KBM-7 (cell line): ENCODE data around the gene TUBGCP6.
"Not testable (repeated sequence)": the region's sequence is repeated elsewhere in the genome, so short reads cannot be mapped to it uniquely, and the experiment has no call there.

Experiments used
- DNase-seq: peaks from one replicate; pipeline ENCODE4 v3.0.0-alpha.2; 2015
- in situ Hi-C: fragments of 300-500 bp; cut with MboI; formaldehyde crosslinking; loops from 2 replicates; pipeline ENCODE4 v1.14.3; 2020; ENCODE audit warnings: low sequenced_read_pairs, low pct_unique_long_range_greater_than_20kb, mixed read lengths

Gene TUBGCP6

DNA sequence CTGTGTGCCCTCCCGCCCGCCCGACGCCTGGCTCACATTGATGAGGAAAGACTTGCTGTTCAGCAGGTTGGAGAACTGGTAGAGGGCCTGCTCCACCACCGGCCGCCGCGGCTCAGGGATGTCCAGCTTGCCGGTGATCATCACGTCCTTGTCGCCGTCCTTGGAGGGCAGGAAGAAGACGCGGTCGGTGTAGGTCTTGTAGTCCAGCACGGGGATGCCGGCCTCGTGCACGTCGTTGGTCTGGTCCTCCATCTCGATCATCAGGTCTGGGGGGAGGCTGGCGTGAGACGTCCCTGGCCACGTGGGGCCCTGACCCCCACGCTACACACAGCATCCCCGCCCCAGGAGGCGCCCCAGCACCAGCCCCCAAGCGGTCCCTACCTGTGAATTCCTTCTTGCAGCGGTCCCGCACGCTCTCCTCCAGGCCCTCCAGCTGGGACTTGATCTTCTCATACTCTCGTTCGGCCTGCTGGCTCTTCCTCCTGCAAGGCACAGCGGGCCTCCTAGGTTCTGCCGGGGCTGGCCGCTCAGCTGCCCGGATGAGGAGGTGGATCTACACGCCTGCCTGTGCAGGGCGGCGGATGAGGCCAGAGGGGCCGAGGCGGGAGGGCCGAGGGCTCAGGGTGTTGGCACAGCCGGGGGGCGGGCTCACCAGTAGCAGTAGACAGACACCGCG lies 36.0 kb upstream of the TUBGCP6 start:
- in situ Hi-C loops: no loop called here
- DNase-seq: no peak

- DNase-seq: no peak
- in situ Hi-C loops: no loop called here
Observed at GRCh38 chr22:50280022-50280707, 35.3 kb upstream of the TUBGCP6 start.

- in situ Hi-C loops: loop anchor here (10.0 kb wide), 1 partner anchor 46 kb away; the partner anchor contains the start of gene DENND6B
- DNase-seq: no peak
Observed at GRCh38 chr22:50278956-50279619, 34.3 kb upstream of the TUBGCP6 start.

DNA sequence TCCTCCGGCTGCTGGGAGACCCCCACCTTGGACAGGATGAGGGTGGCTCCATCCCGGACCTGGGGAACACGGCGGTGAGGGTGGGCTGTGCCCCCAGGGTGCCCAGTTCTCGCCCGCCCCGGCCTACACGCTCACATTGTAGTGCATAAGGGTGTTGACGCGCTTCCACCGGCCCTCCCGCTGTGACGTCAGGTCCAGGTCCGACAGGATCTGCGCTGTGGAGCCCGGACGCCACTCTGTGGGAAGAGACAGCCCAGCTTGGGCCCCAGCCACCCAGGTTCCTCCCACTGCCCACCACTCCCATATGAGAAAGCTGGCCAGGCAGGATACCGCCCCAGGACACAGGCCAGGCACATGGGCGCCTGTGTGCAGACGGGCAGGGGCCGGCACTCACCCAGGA lies 33.6 kb upstream of the TUBGCP6 start:
- DNase-seq: no peak
- in situ Hi-C loops: loop anchor here (10.0 kb wide), 1 partner anchor 46 kb away; the partner anchor contains the start of gene DENND6B

GRCh38 chr22:50277761-50278160 lies 32.9 kb upstream of the TUBGCP6 start:
- in situ Hi-C loops: loop anchor here (10.0 kb wide), 1 partner anchor 47 kb away; the partner anchor contains the start of gene DENND6B
- no peak for DNase-seq

GRCh38 chr22:50276143-50276542 lies 31.3 kb upstream of the TUBGCP6 start:
- peak; percentile 53 for DNase-seq
- in situ Hi-C loops: loop anchor here (10.0 kb wide), 1 partner anchor 49 kb away; the partner anchor contains the start of gene DENND6B

DNA sequence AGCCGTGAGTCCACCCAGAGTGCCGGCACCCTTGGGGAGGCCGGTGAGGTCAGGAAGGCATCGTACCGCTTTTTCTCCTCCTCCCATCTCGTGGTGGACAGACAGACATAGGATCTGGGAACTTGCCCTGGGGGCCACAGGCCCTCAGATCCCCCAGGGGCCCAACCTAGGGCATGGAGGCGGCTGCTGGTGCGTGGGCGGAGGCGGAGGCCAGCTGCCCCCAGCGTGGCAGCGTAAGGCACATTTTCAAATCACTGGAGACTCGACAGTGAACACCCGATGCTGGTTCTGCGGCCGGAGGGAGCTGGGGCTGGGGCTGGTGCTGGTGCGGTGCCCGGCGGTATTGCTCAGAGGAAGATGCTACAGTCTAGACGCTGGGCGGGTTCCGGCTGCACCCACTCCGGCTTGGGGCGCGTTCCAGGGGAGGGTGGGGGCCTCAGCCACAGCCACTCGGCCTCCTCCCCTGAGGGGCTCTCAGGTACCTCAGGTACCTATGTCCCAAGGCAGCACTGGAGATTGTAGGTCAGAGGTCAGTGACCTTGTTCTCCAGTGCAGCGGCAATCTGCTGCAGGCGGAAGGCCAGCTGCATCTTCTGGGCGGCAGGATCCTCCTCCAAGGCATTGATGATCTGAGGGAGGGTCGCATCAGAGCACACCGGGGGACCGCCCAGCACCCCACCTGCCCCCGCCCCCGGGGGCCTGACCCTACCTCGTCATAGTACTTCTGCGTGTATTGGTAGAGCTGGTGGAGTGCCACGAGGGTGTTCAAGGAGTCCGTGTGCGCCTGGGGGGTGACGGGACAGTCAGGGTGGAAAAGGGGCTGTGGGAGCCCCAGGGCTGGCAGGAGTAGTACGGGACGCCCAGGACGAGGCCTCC lies 30.6 kb upstream of the TUBGCP6 start:
- DNase-seq: no peak
- in situ Hi-C loops: loop anchor here (10.0 kb wide), 1 partner anchor 49 kb away; the partner anchor contains the start of gene DENND6B

- DNase-seq: no peak
- in situ Hi-C loops: loop anchor here (10.0 kb wide), 1 partner anchor 50 kb away; the partner anchor contains the start of gene DENND6B
Observed at GRCh38 chr22:50274771-50275170, 29.9 kb upstream of the TUBGCP6 start.

- in situ Hi-C loops: loop anchor here (10.0 kb wide), 1 partner anchor 50 kb away; the partner anchor contains the start of gene DENND6B
- DNase-seq: peak; percentile 75
Observed at GRCh38 chr22:50274311-50274710, 29.5 kb upstream of the TUBGCP6 start.

DNA sequence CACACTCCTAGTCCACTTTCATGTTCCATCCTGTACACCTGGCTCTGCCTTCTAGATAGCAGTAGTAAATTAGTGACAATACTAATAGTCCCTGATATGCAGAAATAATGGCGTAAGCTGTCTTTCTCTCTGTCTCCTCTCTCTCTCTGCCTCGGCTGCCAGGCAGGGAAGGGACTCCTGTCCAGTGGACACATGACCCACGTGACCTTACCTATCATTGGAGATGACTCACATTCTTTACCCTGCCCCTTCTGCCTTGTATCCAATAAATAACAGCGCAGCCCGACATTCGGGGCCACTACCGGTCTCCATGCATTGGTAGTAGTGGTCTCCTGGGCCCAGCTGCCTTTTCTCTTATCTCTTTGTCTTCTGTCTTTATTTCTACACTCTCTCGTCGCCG lies 29.0 kb upstream of the TUBGCP6 start:
- in situ Hi-C loops: loop anchor here (10.0 kb wide), 1 partner anchor 51 kb away; the partner anchor contains the start of gene DENND6B
- DNase-seq: not testable (repeated sequence)

- in situ Hi-C loops: loop anchor here (10.0 kb wide), 1 partner anchor 51 kb away; the partner anchor contains the start of gene DENND6B
Observed at GRCh38 chr22:50273352-50273751, 28.5 kb upstream of the TUBGCP6 start.

DNA sequence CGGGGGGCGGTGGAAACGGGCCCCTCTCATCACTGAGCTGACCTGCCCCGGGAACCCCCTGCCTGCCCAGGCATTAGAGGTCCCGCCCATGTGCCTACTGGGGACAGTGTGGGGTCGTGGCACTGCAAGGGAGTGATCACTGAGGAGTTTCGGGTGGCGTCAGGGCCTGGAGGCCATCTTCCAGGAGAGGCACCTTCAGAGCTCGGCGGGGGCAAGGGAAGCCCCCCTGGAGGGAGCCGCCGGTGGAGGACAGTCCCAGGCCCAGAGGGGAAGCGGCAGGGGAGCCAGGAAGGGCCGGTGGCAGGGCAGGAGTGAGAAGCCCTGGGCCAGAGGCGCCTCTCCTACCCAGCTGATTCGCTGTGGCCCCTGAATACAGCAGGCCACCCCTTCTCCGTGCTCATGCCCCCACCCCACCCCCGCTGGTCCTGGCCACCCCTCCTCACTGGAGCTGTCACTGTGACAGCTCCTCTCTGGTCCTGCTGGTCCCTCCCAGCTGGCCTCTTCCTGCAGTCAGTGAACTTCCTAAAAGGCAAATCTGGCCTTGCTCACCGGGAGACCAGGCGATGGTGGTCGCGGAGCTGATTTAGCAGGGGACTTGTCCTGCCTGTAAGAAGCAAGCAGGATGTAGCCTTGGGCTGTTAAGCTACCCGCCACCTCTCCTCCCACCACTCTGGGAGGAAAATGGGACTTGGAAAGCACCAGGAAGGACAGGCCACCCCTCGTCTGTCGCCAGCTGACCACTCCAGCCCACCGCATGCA lies 27.4 kb upstream of the TUBGCP6 start:
- peak; percentile 37 for DNase-seq
- in situ Hi-C loops: loop anchor here (10.0 kb wide), 1 partner anchor 53 kb away; the partner anchor contains the start of gene DENND6B

More at GRCh38 chr22:50273352-50273751, 28.5 kb upstream of the TUBGCP6 start:
- not testable (repeated sequence) for DNase-seq

DNA sequence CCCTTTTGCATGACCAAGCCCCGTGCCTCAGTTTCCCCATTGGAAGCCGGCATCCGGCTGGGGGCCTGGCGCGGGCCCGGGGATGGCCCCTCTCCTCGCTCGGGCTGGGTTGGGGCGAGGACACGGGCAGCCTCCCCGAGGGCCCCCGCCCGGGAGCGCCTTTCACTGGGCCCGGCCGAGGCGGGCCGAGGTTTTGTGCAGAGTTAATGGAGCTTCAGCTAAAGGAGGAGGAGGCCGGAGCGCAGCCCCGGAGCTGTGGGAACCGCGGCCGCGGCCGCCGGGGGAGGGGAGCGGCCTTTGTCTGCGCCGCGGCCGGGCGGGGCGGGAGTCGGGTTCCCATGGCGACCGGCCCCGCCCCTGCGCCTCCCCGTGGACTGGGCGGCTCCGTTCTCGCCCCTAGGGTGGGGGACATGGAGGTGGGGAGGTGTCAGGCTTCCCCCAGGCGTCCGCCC lies 26.7 kb upstream of the TUBGCP6 start:
- peak; percentile 76 for DNase-seq
- in situ Hi-C loops: loop anchor here (10.0 kb wide), 1 partner anchor 53 kb away; the partner anchor contains the start of gene DENND6B

- DNase-seq: peak; percentile 72
- in situ Hi-C loops: loop anchor here (10.0 kb wide), 1 partner anchor 54 kb away; the partner anchor contains the start of gene DENND6B
Observed at GRCh38 chr22:50270666-50271394, 26.0 kb upstream of the TUBGCP6 start.

- in situ Hi-C loops: loop anchor here (10.0 kb wide), 1 partner anchor 55 kb away; the partner anchor contains the start of gene DENND6B
- peak; percentile 70 for DNase-seq
Observed at GRCh38 chr22:50269970-50270665, 25.3 kb upstream of the TUBGCP6 start, which contains the start of gene MAPK11. Gene MAPK11 (minus strand): TSS chr22:50270380. CDS start chr22:50270292, 88 bp downstream.

GRCh38 chr22:50269573-50269969 lies 24.7 kb upstream of the TUBGCP6 start:
- peak; percentile 46 for DNase-seq
- in situ Hi-C loops: no loop called here
